ENCODE results near the gene CTNNBL1.
"Not testable (repeated sequence)": the region's sequence is repeated elsewhere in the genome, so short reads cannot be mapped to it uniquely, and the experiment has no call there.

Gene CTNNBL1

GRCh38 chr20:37679751-37680150 is 14.1 kb upstream of the CTNNBL1 start:
- not testable (repeated sequence) for DNase-seq (ENCODE audit: low read depth)

GRCh38 chr20:37680420-37680819 is 13.4 kb upstream of the CTNNBL1 start:
- no peak for DNase-seq (ENCODE audit: low read depth)

- no peak for DNase-seq (ENCODE audit: low read depth)
Measured at GRCh38 chr20:37681384-37682112, 12.3 kb upstream of the CTNNBL1 start.

- DNase-seq (ENCODE audit: low read depth) = not testable (repeated sequence)
Measured at GRCh38 chr20:37683146-37683545, 10.7 kb upstream of the CTNNBL1 start.

- DNase-seq (ENCODE audit: low read depth) = peak; percentile 4
Measured at GRCh38 chr20:37686762-37687477, 6.9 kb upstream of the CTNNBL1 start.

GRCh38 chr20:37687478-37687805 is 6.4 kb upstream of the CTNNBL1 start:
- DNase-seq (ENCODE audit: low read depth) = no peak

GRCh38 chr20:37688093-37688492 is 5.7 kb upstream of the CTNNBL1 start:
- DNase-seq (ENCODE audit: low read depth) = no peak

- no peak for DNase-seq (ENCODE audit: low read depth)
Measured at GRCh38 chr20:37690626-37691369, 3.0 kb upstream of the CTNNBL1 start.

- no peak for DNase-seq (ENCODE audit: low read depth)
Measured at GRCh38 chr20:37692459-37693166, 1.2 kb upstream of the CTNNBL1 start.

GRCh38 chr20:37693242-37693634 is 592 bp upstream of the CTNNBL1 start:
- DNase-seq (ENCODE audit: low read depth) = no peak

GRCh38 chr20:37695684-37696342 is 2.0 kb downstream of the CTNNBL1 start:
- DNase-seq (ENCODE audit: low read depth) = no peak

- no peak for DNase-seq (ENCODE audit: low read depth)
Measured at GRCh38 chr20:37697314-37697713, 3.5 kb downstream of the CTNNBL1 start.

- DNase-seq (ENCODE audit: low read depth) = no peak
Measured at GRCh38 chr20:37699202-37699601, 5.4 kb downstream of the CTNNBL1 start.

- no peak for DNase-seq (ENCODE audit: low read depth)
Measured at GRCh38 chr20:37700301-37700700, 6.5 kb downstream of the CTNNBL1 start.

GRCh38 chr20:37701676-37702075 is 7.8 kb downstream of the CTNNBL1 start:
- DNase-seq (ENCODE audit: low read depth) = not testable (repeated sequence)

GRCh38 chr20:37702403-37703034 is 8.7 kb downstream of the CTNNBL1 start:
- DNase-seq (ENCODE audit: low read depth) = no peak

GRCh38 chr20:37703035-37703845 is 9.4 kb downstream of the CTNNBL1 start:
- no peak for DNase-seq (ENCODE audit: low read depth)

- no peak for DNase-seq (ENCODE audit: low read depth)
Measured at GRCh38 chr20:37704955-37705354, 11.1 kb downstream of the CTNNBL1 start.

GRCh38 chr20:37706298-37706697 is 12.5 kb downstream of the CTNNBL1 start:
- no peak for DNase-seq (ENCODE audit: low read depth)

- DNase-seq (ENCODE audit: low read depth) = no peak
Measured at GRCh38 chr20:37711001-37711400, 17.2 kb downstream of the CTNNBL1 start.

Measured in activated T-cell treated with anti-CD3 and anti-CD28 coated beads for 24 hours (primary cell).